HepG2 (cell line): ENCODE data around the gene ZBTB34. TPM values are rescaled to one million over a fixed set of nuclear protein-coding genes. Genes with fewer than 3 reads are reported as not detected.

Source experiments
- ATAC-seq: fragments of 200-7000 bp; cut with Tn5 transposase; 3 replicates; pipeline ENCODE4 v1.9.1; 2020; ENCODE audit warnings: mild to moderate bottlenecking, moderate library complexity
- BruUV-seq: library from RNA; stranded (reverse); fragments of 400-500 nt; replicated peaks from 2 replicates; lab custom pipeline; 2021; lab: Mats Ljungman, UMichigan
- CTCF ChIA-PET: fragments of 300-600 bp; formaldehyde crosslinking; extraction: SDS; loops from one replicate; lab custom pipeline; 2021; ENCODE audit warnings: low total read pairs, inconsistent platforms, low intra/inter-chr PET ratio; lab: Yijun Ruan, JAX
- POLR2A ChIA-PET: fragments of 350-600 bp; sonication (Branson Sonifier 250); formaldehyde crosslinking; loops from one replicate; lab custom pipeline; 2020; ENCODE audit warnings: antibody characterized with exemption, inconsistent platforms; lab: Yijun Ruan, JAX
- DNase-seq: peaks from one replicate; pipeline ENCODE4 v3.0.0-alpha.2; 2015; ENCODE audit warnings: low spot score
- FAIRE-seq: peaks from 3 replicates; lab custom pipeline; 2011; peaks lifted over from hg19 to GRCh38; lab: Jason Lieb, UNC
- H2AFZ ChIP-seq: one replicate; pipeline ENCODE4 v1.6.1; 2011; ENCODE audit warnings: low read length, inconsistent platforms
- H3K27ac ChIP-seq: fragments of 300-600 bp; 3 replicates; pipeline ENCODE4 v1.8.0; 2011; ENCODE audit warnings: mixed run types, mild to moderate bottlenecking, mixed read lengths, low read length, inconsistent platforms; ENCODE audit not compliant: insufficient read depth; ENCODE audit errors: extremely low read length
- H3K27me3 ChIP-seq, 2 experiments: fragments of 200-600 bp in 1 of 2; 2 replicates in 1 of 2; 3 replicates in 1 of 2; pipeline versions ENCODE4 v1.6.0 to v1.8.0; 2011; ENCODE audit warnings: low read length in 2 of 2, mild to moderate bottlenecking in 2 of 2, moderate library complexity in 2 of 2, inconsistent platforms in 1 of 2; ENCODE audit not compliant: insufficient read depth in 2 of 2, control insufficient read depth in 1 of 2
- H3K36me3 ChIP-seq, 2 experiments: fragments of 200-600 bp in 1 of 2; replicated peaks in 1 of 2; 2 replicates in 1 of 2; 3 replicates in 1 of 2; pipeline versions ENCODE4 v1.5.1 to v1.8.0; 2011; ENCODE audit warnings: low read length in 2 of 2, inconsistent platforms in 1 of 2; ENCODE audit not compliant: insufficient read depth in 2 of 2, control insufficient read depth in 1 of 2
- H3K4me1 ChIP-seq: 2 replicates; pipeline ENCODE4 v1.5.1; 2012; ENCODE audit warnings: low read length, inconsistent platforms; ENCODE audit not compliant: insufficient read depth
- H3K4me2 ChIP-seq: 2 replicates; pipeline ENCODE4 v1.6.0; 2011; ENCODE audit warnings: low read depth, low read length, inconsistent platforms
- H3K4me3 ChIP-seq, 3 experiments: fragments of 200-600 bp in 1 of 3; sonication (generic), shearing (Covaris generic) in 1 of 3; replicated peaks in 1 of 3; 2 replicates each; pipeline ENCODE4 v1.5.1; 2011 to 2016; ENCODE audit warnings: low read length in 3 of 3, inconsistent platforms in 2 of 3, low read depth in 2 of 3, mild to moderate bottlenecking in 2 of 3, control low read depth in 1 of 3, mixed read lengths in 1 of 3; ENCODE audit not compliant: insufficient read depth in 1 of 3
- H3K79me2 ChIP-seq: one replicate; pipeline ENCODE4 v1.6.1; 2011; ENCODE audit warnings: low read length, inconsistent platforms; ENCODE audit not compliant: insufficient read depth
- H3K9ac ChIP-seq: 2 replicates; pipeline ENCODE4 v1.6.0; 2011; ENCODE audit warnings: mild to moderate bottlenecking, low read depth, low read length, inconsistent platforms; ENCODE audit not compliant: insufficient read depth
- H3K9me3 ChIP-seq: 2 replicates; pipeline ENCODE4 v1.5.1; 2012; ENCODE audit warnings: mild to moderate bottlenecking, low read length
- H4K20me1 ChIP-seq: 2 replicates; pipeline ENCODE4 v1.6.0; 2011; ENCODE audit warnings: inconsistent platforms, mild to moderate bottlenecking, low read length, moderate library complexity; ENCODE audit not compliant: insufficient read depth
- BCL6 ChIP-seq: IDR thresholded peaks from 2 replicates; pipeline ENCODE4 v1.6.1; 2016; ENCODE audit warnings: missing genetic modification reagents, missing compliant biosample characterization
- HNRNPL ChIP-seq: fragments of 200-400 bp; formaldehyde crosslinking; IDR thresholded peaks from 2 replicates; pipeline ENCODE4 v1.6.1; 2017; ENCODE audit warnings: mild to moderate bottlenecking, low read depth, low read length
- HOXD1 ChIP-seq: sonication (generic); formaldehyde crosslinking; IDR thresholded peaks from 2 replicates; pipeline ENCODE4 v1.5.0; 2020; ENCODE audit warnings: missing genetic modification reagents
- ISX ChIP-seq: sonication (generic); formaldehyde crosslinking; conservative IDR thresholded peaks from 2 replicates; pipeline ENCODE4 v1.5.0; 2020; ENCODE audit warnings: missing genetic modification reagents
- KDM3A ChIP-seq: IDR thresholded peaks from 2 replicates; pipeline ENCODE4 v1.6.1; 2018; ENCODE audit warnings: low read depth, missing compliant biosample characterization
- MLX ChIP-seq: IDR thresholded peaks from 2 replicates; pipeline ENCODE4 v1.6.1; 2016
- MXD1 ChIP-seq: sonication (generic); formaldehyde crosslinking; IDR thresholded peaks from 2 replicates; pipeline ENCODE4 v1.4.0; 2020; ENCODE audit warnings: mild to moderate bottlenecking, missing genetic modification reagents
- MXD3 ChIP-seq: IDR thresholded peaks from 2 replicates; pipeline ENCODE4 v1.6.1; 2016; ENCODE audit warnings: mild to moderate bottlenecking, missing biosample characterization, missing genetic modification reagents
- PCBP2 ChIP-seq: fragments of 200-400 bp; formaldehyde crosslinking; optimal IDR thresholded peaks from 2 replicates; pipeline ENCODE3; 2018; ENCODE audit warnings: low read length, low read depth; ENCODE audit not compliant: poor library complexity, severe bottlenecking
- RNF2 ChIP-seq: fragments of 450-650 bp; conservative IDR thresholded peaks from 2 replicates; pipeline ENCODE4 v1.6.1; 2016; ENCODE audit warnings: low read depth
- STAG1 ChIP-seq: sonication (generic); formaldehyde crosslinking; IDR thresholded peaks from 2 replicates; pipeline ENCODE4 v1.4.0; 2020; ENCODE audit warnings: missing genetic modification reagents
- ZNF335 ChIP-seq: sonication (generic); formaldehyde crosslinking; IDR thresholded peaks from 2 replicates; pipeline ENCODE4 v1.4.0; 2020; ENCODE audit warnings: missing genetic modification reagents
- ZNF468 ChIP-seq: sonication (generic); formaldehyde crosslinking; IDR thresholded peaks from 2 replicates; pipeline ENCODE4 v1.8.0; 2022; ENCODE audit warnings: mild to moderate bottlenecking, moderate library complexity, missing genetic modification reagents
- ZNF550 ChIP-seq: sonication (generic); formaldehyde crosslinking; IDR thresholded peaks from 2 replicates; pipeline ENCODE4 v1.4.0; 2020; ENCODE audit warnings: mild to moderate bottlenecking, missing genetic modification reagents, borderline replicate concordance
- ZNF609 ChIP-seq: sonication (generic); formaldehyde crosslinking; IDR thresholded peaks from 2 replicates; pipeline ENCODE4 v1.4.0; 2020; ENCODE audit warnings: mild to moderate bottlenecking, missing genetic modification reagents, borderline replicate concordance
- WGBS: methylation state at CpG from one replicate; pipeline ENCODE4 v1.1.6; 2017; ENCODE audit warnings: low lambda C conversion rate; 5-methylcytosine and 5-hydroxymethylcytosine counted together
- in situ Hi-C: cut with HindIII; loops from 2 replicates; pipeline ENCODE4 v1.10.0; 2017; ENCODE audit warnings: low pct_unique_long_range_greater_than_20kb; ENCODE audit not compliant: extremely low pct_ligation_motif_present
- intact Hi-C: fragments of 100-400 bp; cut with micrococcal nuclease; formaldehyde crosslinking; loops from one replicate; pipeline ENCODE4 v1.10.0; 2022; ENCODE audit not compliant: unreplicated experiment
- polyA plus RNA-seq, 8 experiments: library from polyadenylated mRNA; depleted of rRNA in 3 of 8; stranded (reverse) in 7 of 8; unstranded in 1 of 8; fragments of >200 nt; fragmentation: Illumina TruSeq in 4 of 8; extraction: Trizol in 4 of 8; gene quantifications; 2 replicates each; pipeline versions ENCODE4 v1.2.1 to v1.2.3, GENCODE V29; 2011 to 2016; ENCODE audit warnings: low read depth in 4 of 8, missing spikeins in 1 of 8, mixed read lengths in 1 of 8; ENCODE audit not compliant: insufficient read depth in 1 of 8
- total RNA-seq, 5 experiments: library from RNA; depleted of rRNA; stranded (reverse); fragments of >200 nt; fragmentation: Illumina TruSeq; extraction: Trizol; gene quantifications; 2 replicates each; pipeline ENCODE4 v1.2.3, GENCODE V29; 2016; ENCODE audit warnings: low read depth in 1 of 5

ZBTB34 gene
- total and polyA plus RNA-seq, 2 of the 13 experiments (the other 11 are each of a cell fraction or from before 2014, with no cell fraction given): 5.9 to 8.7 TPM

GRCh38 chr9:126827227-126827626, 33.2 kb upstream of the ZBTB34 start:
- BruUV-seq: no TSS peak
- intact Hi-C loops (no loop called here), in situ Hi-C loops (no loop called here)
- Histone ChIP-seq H3K36me3 (peaks cover 2 to 8% of the 10 kb centered on the region in 2 experiments; a peak in 3 of 5 replicates), H3K79me2 (peaks cover 20% of the 10 kb centered on the region), H3K27ac (no peak overlapping the region), H3K27me3 (no peaks in the 10 kb centered on the region), H4K20me1 (no peaks in the 10 kb centered on the region; the same call in 1 of the 2 replicates), H3K9me3 (no peaks in the 10 kb centered on the region), H3K9ac (no peak overlapping the region), H3K4me1 (peaks cover 52% of the 10 kb centered on the region), H2AFZ (no peak overlapping the region), H3K4me3 (no peak overlapping the region), H3K4me2 (no peak overlapping the region)
- no peak for TF ChIP-seq ISX (CRISPR knock-in tag)
- no peak for TF ChIP-seq RNF2
- no peak for TF ChIP-seq ZNF550
- no peak for TF ChIP-seq MXD3
- TF ChIP-seq BCL6 (CRISPR knock-in tag): no peak
- no peak for TF ChIP-seq ZNF468 (CRISPR knock-in tag)
- TF ChIP-seq STAG1: no peak
- POLR2A ChIA-PET: no interaction called here
- DNase-seq: no peak
- WGBS: 93% methylated on average over 7 of the region's 7 CpGs
- FAIRE-seq: no peak
- no peak for ATAC-seq
- CTCF ChIA-PET: no interaction called here

- Histone ChIP-seq H3K27ac (no peak overlapping the region), H3K79me2 (peaks cover 18% of the 10 kb centered on the region), H3K27me3 (no peaks in the 10 kb centered on the region), H4K20me1 (no peaks in the 10 kb centered on the region; the same call in 1 of the 2 replicates), H3K4me2 (no peak overlapping the region), H3K9me3 (no peaks in the 10 kb centered on the region), H3K9ac (no peak overlapping the region), H3K36me3 (peaks cover 15 to 23% of the 10 kb centered on the region in 2 experiments; a peak in 4 of 5 replicates), H2AFZ (no peak overlapping the region), H3K4me1 (peaks cover 49% of the 10 kb centered on the region), H3K4me3 (no peak overlapping the region)
- in situ Hi-C loops: no loop called here
- no TSS peak for BruUV-seq
- ATAC-seq: no peak
- no peak for FAIRE-seq
- 100% methylated on average over 1 of the region's 1 CpG for WGBS
- ChIA-PET CTCF (no interaction called here), POLR2A (no interaction called here)
- DNase-seq: no peak
- intact Hi-C loops: no loop called here
- no peak for TF ChIP-seq MXD1 (CRISPR knock-in tag)
- TF ChIP-seq HOXD1 (CRISPR knock-in tag): no peak
- TF ChIP-seq MLX (CRISPR knock-in tag): no peak
- TF ChIP-seq PCBP2: no peak
- TF ChIP-seq ZNF335 (CRISPR knock-in tag): no peak
- no peak for TF ChIP-seq ZNF609 (CRISPR knock-in tag)
- no peak for TF ChIP-seq KDM3A (CRISPR knock-in tag)
- TF ChIP-seq HNRNPL: no peak
These were observed 31.4 kb upstream of the ZBTB34 start for GRCh38 chr9:126829035-126829434.
